Effector memory CD4-positive, alpha-beta T cell (primary cell): ENCODE measurements around the gene CSE1L.
A peak's percentile ranks its signal among the peaks of the same experiment; 100 is the strongest.
"Not testable (repeated sequence)": the region's sequence is repeated elsewhere in the genome, so short reads cannot be mapped to it uniquely, and the experiment has no call there.

ENCODE experiments used
- DNase-seq, 3 donors: peaks; one replicate each; pipeline ENCODE4 v3.0.0-alpha.2; 2020
- H3K27ac ChIP-seq: 2 replicates; pipeline ENCODE4 v1.7.0; 2013; ENCODE audit warnings: mild to moderate bottlenecking, low read length, moderate library complexity; ENCODE audit not compliant: insufficient read depth, poor library complexity, severe bottlenecking
- H3K27me3 ChIP-seq: replicated peaks from 2 replicates; pipeline ENCODE4 v1.7.0; 2013; ENCODE audit warnings: mild to moderate bottlenecking, low read length; ENCODE audit not compliant: insufficient read depth, control insufficient read depth, poor library complexity, severe bottlenecking
- H3K36me3 ChIP-seq: 2 replicates; pipeline ENCODE4 v1.7.0; 2013; ENCODE audit warnings: mild to moderate bottlenecking, low read length, moderate library complexity; ENCODE audit not compliant: control insufficient read depth, insufficient read depth
- H3K4me1 ChIP-seq: 2 replicates; pipeline ENCODE4 v1.7.0; 2013; ENCODE audit warnings: low read length, mild to moderate bottlenecking; ENCODE audit not compliant: control insufficient read depth, insufficient read depth, poor library complexity, severe bottlenecking
- H3K4me3 ChIP-seq: 2 replicates; pipeline ENCODE4 v1.7.0; 2013; ENCODE audit warnings: low read length, low read depth, mild to moderate bottlenecking; ENCODE audit not compliant: insufficient read depth, poor library complexity, severe bottlenecking
- H3K9me3 ChIP-seq: 2 replicates; pipeline ENCODE4 v1.7.0; 2013; ENCODE audit warnings: mild to moderate bottlenecking, low read length, moderate library complexity; ENCODE audit not compliant: control insufficient read depth
- total RNA-seq, 3 donors: gene quantifications; one replicate each; lab custom pipeline; 2026; lab: John Stamatoyannopoulos, UW

The CSE1L gene
- 54.7 to 62.3 (median 61.6) reads per million in 3 donors for total RNA-seq

DNA sequence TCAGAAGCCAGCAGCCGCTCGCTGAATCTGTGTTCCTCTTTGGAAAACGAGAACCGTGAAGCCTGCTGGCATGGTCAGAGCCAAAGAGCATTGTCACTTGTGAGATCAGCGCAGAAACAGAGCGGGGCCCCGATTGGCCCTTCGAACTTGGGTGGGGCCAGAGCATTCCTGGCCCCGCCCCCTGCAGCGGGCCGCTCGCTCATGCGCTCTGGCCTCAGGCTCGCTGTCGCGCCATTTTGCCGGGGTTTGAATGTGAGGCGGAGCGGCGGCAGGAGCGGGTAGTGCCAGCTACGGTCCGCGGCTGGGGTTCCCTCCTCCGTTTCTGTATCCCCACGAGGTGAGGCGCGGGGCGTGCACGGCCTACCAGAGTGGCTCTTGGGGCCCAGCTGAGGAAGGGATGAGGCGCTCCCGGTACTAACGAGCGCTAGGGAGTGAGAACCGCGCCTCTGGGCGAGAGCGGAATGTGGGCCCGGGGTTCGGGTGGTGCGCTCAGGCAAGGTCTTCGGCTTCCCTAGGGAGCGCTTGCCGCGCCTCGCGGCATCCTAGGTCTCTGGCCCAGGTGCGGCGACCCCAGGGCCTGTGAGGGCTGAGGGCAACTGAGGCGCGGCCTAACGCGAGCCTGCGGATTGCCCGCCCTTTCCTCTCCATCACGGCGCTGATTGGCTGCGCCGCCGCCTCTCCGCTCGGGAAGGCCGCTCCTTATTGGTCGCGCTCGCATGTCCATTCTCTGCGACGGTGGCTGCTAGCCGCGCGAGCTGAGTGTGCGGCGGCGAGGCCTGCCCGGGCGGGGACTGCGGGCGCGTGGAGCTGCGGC is at the start of gene CSE1L:
Gene CSE1L, plus strand, starts transcription at position 226 of the 814 bp plus-strand sequence. CDS start 12,152 bp downstream, outside the sequence.
- Histone ChIP-seq H3K4me3 (peak within 1 kb of the TSS; percentile 95), H3K27ac (peak within 1 kb of the TSS; percentile 93), H3K4me1 (peaks cover 8% of the 10 kb centered on the region), H3K27me3 (no peaks in the 10 kb centered on the region), H3K9me3 (no peaks in the 10 kb centered on the region), H3K36me3 (no peaks in the 10 kb centered on the region)
- peak; percentile 84 to 90 (median 90) for DNase-seq

DNA sequence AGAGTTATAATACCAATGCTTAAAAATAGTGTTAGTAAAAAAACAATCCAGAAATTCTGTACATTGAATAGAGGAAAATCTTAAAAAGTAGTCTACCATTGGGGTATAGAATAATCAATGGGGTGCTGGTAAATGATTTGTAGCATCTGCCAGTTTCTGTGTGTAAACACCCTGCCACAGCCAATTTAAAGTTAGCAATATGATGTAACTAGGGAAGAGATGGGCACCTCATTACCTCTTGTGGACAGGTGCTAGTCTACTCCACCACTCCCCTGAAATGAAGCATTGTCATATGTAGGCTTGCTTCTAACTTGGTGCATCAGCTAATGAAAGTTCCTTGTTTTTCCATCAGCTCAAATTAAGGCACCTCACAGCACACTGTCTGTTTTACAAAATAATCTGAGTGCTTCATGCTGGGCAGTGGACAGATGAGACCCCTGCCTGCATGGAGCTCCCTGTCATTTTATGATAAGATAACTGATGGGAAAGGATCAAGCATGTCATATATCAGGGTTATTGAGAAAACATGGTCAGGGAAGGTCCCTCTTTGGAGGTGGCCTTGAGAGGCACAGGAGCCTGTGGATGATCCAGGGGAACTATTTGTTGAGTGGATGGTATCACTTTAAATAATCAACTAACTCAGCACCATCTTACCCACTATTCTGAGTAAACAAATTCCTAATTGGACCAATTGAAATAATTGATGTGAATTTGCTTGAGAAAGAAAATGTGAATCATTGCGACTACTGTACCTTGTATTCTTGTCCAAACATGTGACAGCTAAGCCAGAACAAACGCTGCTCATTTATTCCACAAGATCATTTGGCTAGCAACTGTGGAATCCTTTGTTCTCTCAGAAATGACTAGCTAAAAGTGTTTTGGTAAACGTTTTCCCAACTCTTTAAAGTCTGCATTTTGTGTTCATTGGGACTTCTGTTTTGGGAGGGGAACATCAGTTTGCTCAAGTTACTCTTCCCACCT is 45.9 kb upstream of the CSE1L start:
- no peak overlapping the region for H3K4me3 ChIP-seq
- no peaks in the 10 kb centered on the region for H3K4me1 ChIP-seq
- no peak overlapping the region for H3K27ac ChIP-seq
- H3K27me3 ChIP-seq = no peaks in the 10 kb centered on the region
- peaks cover 55% of the 10 kb centered on the region for H3K36me3 ChIP-seq
- no peak for DNase-seq
- no peaks in the 10 kb centered on the region for H3K9me3 ChIP-seq

DNA sequence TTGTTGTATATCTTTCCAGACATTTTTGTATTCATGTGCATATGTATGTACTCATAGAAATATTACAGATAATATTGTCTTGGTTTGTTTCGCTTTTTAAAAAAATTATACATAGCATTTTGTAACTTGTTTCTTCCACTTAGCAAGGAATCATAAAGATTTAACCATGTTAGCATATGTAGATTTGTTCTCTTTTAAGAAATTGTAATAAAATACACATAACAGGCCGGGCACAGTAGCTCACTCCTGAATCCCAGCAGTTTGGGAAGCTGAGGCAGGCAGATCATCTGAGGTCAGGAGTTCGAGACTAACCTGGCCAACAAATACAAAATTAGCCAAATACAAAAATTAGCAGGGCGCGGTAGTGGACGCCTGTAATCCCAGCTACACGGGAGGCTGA is 44.4 kb upstream of the CSE1L start:
- no peak overlapping the region for H3K4me3 ChIP-seq
- H3K27ac ChIP-seq = no peak overlapping the region
- H3K4me1 ChIP-seq = no peaks in the 10 kb centered on the region
- no peak for DNase-seq
- H3K36me3 ChIP-seq = peaks cover 51% of the 10 kb centered on the region
- no peaks in the 10 kb centered on the region for H3K9me3 ChIP-seq
- H3K27me3 ChIP-seq = no peaks in the 10 kb centered on the region

GRCh38 chr20:49006446-49006980 is 39.6 kb upstream of the CSE1L start:
- no peaks in the 10 kb centered on the region for H3K27me3 ChIP-seq
- no peak overlapping the region for H3K27ac ChIP-seq
- no peaks in the 10 kb centered on the region for H3K9me3 ChIP-seq
- no peak overlapping the region for H3K4me3 ChIP-seq
- DNase-seq = no peak
- H3K36me3 ChIP-seq = peaks cover 38% of the 10 kb centered on the region
- H3K4me1 ChIP-seq = no peaks in the 10 kb centered on the region

- Histone ChIP-seq H3K36me3 (peaks cover 70% of the 10 kb centered on the region), H3K4me1 (no peaks in the 10 kb centered on the region), H3K27ac (no peak overlapping the region), H3K9me3 (no peaks in the 10 kb centered on the region), H3K4me3 (no peak overlapping the region), H3K27me3 (no peaks in the 10 kb centered on the region)
- no peak for DNase-seq
Measured at GRCh38 chr20:49009899-49010631, 36.0 kb upstream of the CSE1L start.

DNA sequence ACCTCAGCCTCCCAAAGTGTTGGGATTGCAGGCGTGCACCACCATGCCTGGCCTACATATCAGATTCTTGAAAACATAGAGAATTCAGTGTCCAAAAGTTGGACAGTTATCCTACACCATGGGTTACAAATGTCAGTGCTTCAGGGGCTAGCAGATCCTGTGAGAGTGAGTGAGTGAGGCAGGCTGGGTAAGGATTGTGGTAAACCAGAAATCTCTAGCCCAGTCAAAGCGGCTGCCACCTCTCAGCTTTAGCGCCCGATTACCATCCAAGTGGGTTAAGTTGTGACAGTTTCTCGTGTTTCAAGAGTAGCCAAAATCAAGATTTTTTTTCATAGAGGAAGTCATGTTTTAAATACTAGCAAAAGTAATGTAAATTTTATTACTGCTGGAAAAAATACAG is 21.9 kb upstream of the CSE1L start:
- no peak overlapping the region for H3K4me3 ChIP-seq
- H3K27ac ChIP-seq = no peak overlapping the region
- DNase-seq = no peak
- H3K9me3 ChIP-seq = no peaks in the 10 kb centered on the region
- no peaks in the 10 kb centered on the region for H3K4me1 ChIP-seq
- no peaks in the 10 kb centered on the region for H3K27me3 ChIP-seq
- peaks cover 64% of the 10 kb centered on the region for H3K36me3 ChIP-seq

GRCh38 chr20:49028177-49028576 is 17.9 kb upstream of the CSE1L start:
- H3K4me1 ChIP-seq, H3K27me3 ChIP-seq, H3K27ac ChIP-seq, DNase-seq, H3K9me3 ChIP-seq, H3K4me3 ChIP-seq: not testable (repeated sequence)
- peaks cover 50% of the 10 kb centered on the region for H3K36me3 ChIP-seq

DNA sequence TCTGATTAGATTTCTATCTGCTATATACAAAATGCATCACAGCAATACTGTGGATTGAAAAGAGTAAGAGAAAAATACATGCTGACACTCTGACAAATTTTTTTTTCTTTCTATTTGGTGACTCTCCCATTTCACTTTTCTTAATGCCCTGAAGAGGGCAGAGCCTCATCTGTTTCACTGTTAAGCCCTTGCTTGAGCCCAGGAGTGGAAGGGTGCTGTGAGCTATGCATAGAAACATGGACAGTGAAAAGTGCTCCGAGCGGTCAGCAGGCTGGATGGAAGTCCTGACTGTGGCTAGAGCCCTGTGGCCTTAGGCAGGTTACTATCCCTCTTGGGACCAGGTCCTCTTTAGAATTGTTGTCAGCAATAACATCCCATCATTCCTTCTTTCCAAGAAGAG is 17.4 kb upstream of the CSE1L start:
- Histone ChIP-seq H3K27me3 (no peaks in the 10 kb centered on the region), H3K36me3 (peaks cover 55% of the 10 kb centered on the region), H3K4me1 (no peaks in the 10 kb centered on the region), H3K4me3 (no peak overlapping the region), H3K27ac (no peak overlapping the region), H3K9me3 (no peaks in the 10 kb centered on the region)
- no peak for DNase-seq

GRCh38 chr20:49029203-49029602 is 16.9 kb upstream of the CSE1L start:
- Histone ChIP-seq H3K4me1 (no peaks in the 10 kb centered on the region), H3K4me3 (no peak overlapping the region), H3K27me3 (no peaks in the 10 kb centered on the region), H3K27ac (no peak overlapping the region), H3K9me3 (no peaks in the 10 kb centered on the region), H3K36me3 (peaks cover 55% of the 10 kb centered on the region)
- no peak for DNase-seq
